WTC11 (cell line): ENCODE results near the gene PXYLP1. TPM values are rescaled to one million over a fixed set of nuclear protein-coding genes. Genes with fewer than 3 reads are reported as not detected.
A peak's percentile ranks its signal among the peaks of the same experiment; 100 is the strongest.

Experiments used
- ATAC-seq: fragments of 200-7000 bp; cut with Tn5 transposase; 2 replicates; pipeline ENCODE4 v1.10.0; 2021; ENCODE audit warnings: mild to moderate bottlenecking, moderate library complexity
- CTCF ChIA-PET: fragments of 300-600 bp; sonication (Branson Sonifier 250); formaldehyde crosslinking; loops from one replicate; lab custom pipeline; 2021; ENCODE audit warnings: antibody characterized with exemption; lab: Charles Lee
- POLR2A ChIA-PET: fragments of 350-600 bp; sonication (Branson Sonifier 250); formaldehyde crosslinking; loops from one replicate; lab custom pipeline; 2021; ENCODE audit warnings: antibody characterized with exemption; lab: Charles Lee
- DNase-seq: peaks from one replicate; pipeline ENCODE4 v3.0.0; 2021; ENCODE audit warnings: low spot score
- H3K27ac Mint-ChIP-seq: 2 replicates; pipeline ENCODE4 v1.8.0; 2021; ENCODE audit warnings: mixed read lengths
- H3K27me3 Mint-ChIP-seq: 2 replicates; pipeline ENCODE4 v1.8.0; 2021; ENCODE audit warnings: low read depth, mild to moderate bottlenecking, moderate library complexity, mixed read lengths
- H3K36me3 Mint-ChIP-seq: 2 replicates; pipeline ENCODE4 v1.8.0; 2021; ENCODE audit warnings: mixed read lengths
- H3K4me1 Mint-ChIP-seq: 2 replicates; pipeline ENCODE4 v1.8.0; 2022; ENCODE audit warnings: mixed read lengths
- H3K4me3 Mint-ChIP-seq: 2 replicates; pipeline ENCODE4 v1.8.0; 2021; ENCODE audit warnings: mild to moderate bottlenecking, moderate library complexity, mixed read lengths
- H3K9me3 Mint-ChIP-seq: 2 replicates; pipeline ENCODE4 v1.8.0; 2021; ENCODE audit warnings: mixed read lengths
- CREM ChIP-seq: sonication (generic); formaldehyde crosslinking; IDR thresholded peaks from 2 replicates; pipeline ENCODE4 v1.8.1; 2022; ENCODE audit warnings: mild to moderate bottlenecking, missing genetic modification reagents, moderate library complexity
- ETV6 ChIP-seq: sonication (generic); formaldehyde crosslinking; IDR thresholded peaks from 2 replicates; pipeline ENCODE4 v1.8.1; 2022; ENCODE audit warnings: mild to moderate bottlenecking, missing genetic modification reagents
- FOXK1 ChIP-seq: sonication (generic); formaldehyde crosslinking; IDR thresholded peaks from 2 replicates; pipeline ENCODE4 v1.8.0; 2022; ENCODE audit warnings: mild to moderate bottlenecking, moderate library complexity, missing genetic modification reagents
- FOXP1 ChIP-seq: sonication (generic); formaldehyde crosslinking; IDR thresholded peaks from 2 replicates; pipeline ENCODE4 v1.8.0; 2022; ENCODE audit warnings: missing genetic modification reagents, mild to moderate bottlenecking, moderate library complexity, borderline replicate concordance
- GRHL2 ChIP-seq: fragments of 250-450 bp; sonication (Bioruptor Pico); IDR thresholded peaks from 2 replicates; pipeline ENCODE4 v1.8.0; 2022; ENCODE audit warnings: mild to moderate bottlenecking, moderate library complexity; ENCODE audit not compliant: insufficient replicate concordance, severe bottlenecking
- MYBL2 ChIP-seq: sonication (generic); formaldehyde crosslinking; IDR thresholded peaks from 2 replicates; pipeline ENCODE4 v1.8.1; 2023; ENCODE audit warnings: mild to moderate bottlenecking, moderate library complexity, missing genetic modification reagents
- NFYB ChIP-seq: sonication (generic); formaldehyde crosslinking; conservative IDR thresholded peaks from 2 replicates; pipeline ENCODE4 v1.8.0; 2022; ENCODE audit warnings: low read depth, missing genetic modification reagents
- SOX15 ChIP-seq: fragments of 250-450 bp; sonication (Bioruptor Pico); IDR thresholded peaks from 2 replicates; pipeline ENCODE4 v1.9.0; 2021; ENCODE audit warnings: mild to moderate bottlenecking
- TEAD1 ChIP-seq: sonication (generic); formaldehyde crosslinking; IDR thresholded peaks from 2 replicates; pipeline ENCODE4 v1.8.0; 2022; ENCODE audit warnings: mild to moderate bottlenecking, missing genetic modification reagents
- TP53 ChIP-seq: sonication (generic); formaldehyde crosslinking; IDR thresholded peaks from 2 replicates; pipeline ENCODE4 v1.8.1; 2023; ENCODE audit warnings: mild to moderate bottlenecking, missing genetic modification reagents
- ZBTB21 ChIP-seq: sonication (generic); formaldehyde crosslinking; IDR thresholded peaks from 2 replicates; pipeline ENCODE4 v1.8.1; 2023; ENCODE audit warnings: mild to moderate bottlenecking, missing genetic modification reagents, borderline replicate concordance
- ZNF121 ChIP-seq: sonication (generic); formaldehyde crosslinking; IDR thresholded peaks from 2 replicates; pipeline ENCODE4 v1.8.0; 2023; ENCODE audit warnings: missing genetic modification reagents
- ZNF219 ChIP-seq: sonication (generic); formaldehyde crosslinking; IDR thresholded peaks from 2 replicates; pipeline ENCODE4 v1.8.0; 2023; ENCODE audit warnings: missing genetic modification reagents, mild to moderate bottlenecking, borderline replicate concordance
- ZNF416 ChIP-seq: fragments of 250-450 bp; sonication (Bioruptor Pico); IDR thresholded peaks from 2 replicates; pipeline ENCODE4 v1.9.0; 2021; ENCODE audit warnings: mild to moderate bottlenecking, inconsistent platforms
- ZNF423 ChIP-seq: fragments of 250-450 bp; sonication (Bioruptor Pico); IDR thresholded peaks from 2 replicates; pipeline ENCODE4 v2.1.2; 2022; ENCODE audit warnings: mild to moderate bottlenecking, moderate library complexity
- ZNF671 ChIP-seq: fragments of 250-450 bp; sonication (Bioruptor Pico); IDR thresholded peaks from 2 replicates; pipeline ENCODE4 v1.8.0; 2021; ENCODE audit warnings: mild to moderate bottlenecking
- total RNA-seq: library from RNA; stranded (reverse); gene quantifications from 3 replicates; pipeline ENCODE4 v1.2.3, GENCODE V29; 2021
- TF ChIP-seq, protein P1 (sequence below): fragments of 250-450 bp; sonication (Bioruptor Pico); IDR thresholded peaks from 2 replicates; pipeline ENCODE4 v1.9.0; 2021; ENCODE audit warnings: mild to moderate bottlenecking
- TF ChIP-seq, protein P2 (sequence below): sonication (generic); formaldehyde crosslinking; IDR thresholded peaks from 2 replicates; pipeline ENCODE4 v1.8.1; 2022; ENCODE audit warnings: mild to moderate bottlenecking, missing genetic modification reagents, moderate library complexity, borderline replicate concordance
- TF ChIP-seq, protein P3 (sequence below): sonication (generic); formaldehyde crosslinking; IDR thresholded peaks from 2 replicates; pipeline ENCODE4 v1.8.1; 2023; ENCODE audit warnings: mild to moderate bottlenecking, missing genetic modification reagents, moderate library complexity
- TF ChIP-seq, protein P4 (sequence below): sonication (generic); formaldehyde crosslinking; IDR thresholded peaks from 2 replicates; pipeline ENCODE4 v1.8.0; 2022; ENCODE audit warnings: mild to moderate bottlenecking, missing genetic modification reagents
- TF ChIP-seq, protein P5 (sequence below): sonication (generic); formaldehyde crosslinking; IDR thresholded peaks from 2 replicates; pipeline ENCODE4 v1.8.1; 2023; ENCODE audit warnings: mild to moderate bottlenecking, missing genetic modification reagents
- TF ChIP-seq, protein P6 (sequence below): sonication (generic); formaldehyde crosslinking; IDR thresholded peaks from 2 replicates; pipeline ENCODE4 v1.8.0; 2022; ENCODE audit warnings: missing genetic modification reagents
- TF ChIP-seq, protein P7 (sequence below): sonication (generic); formaldehyde crosslinking; IDR thresholded peaks from 2 replicates; pipeline ENCODE4 v1.8.1; 2022; ENCODE audit warnings: missing genetic modification reagents, borderline replicate concordance

Gene PXYLP1
- total RNA-seq, 1 experiment from 2014 or later, result 20.1 TPM

DNA sequence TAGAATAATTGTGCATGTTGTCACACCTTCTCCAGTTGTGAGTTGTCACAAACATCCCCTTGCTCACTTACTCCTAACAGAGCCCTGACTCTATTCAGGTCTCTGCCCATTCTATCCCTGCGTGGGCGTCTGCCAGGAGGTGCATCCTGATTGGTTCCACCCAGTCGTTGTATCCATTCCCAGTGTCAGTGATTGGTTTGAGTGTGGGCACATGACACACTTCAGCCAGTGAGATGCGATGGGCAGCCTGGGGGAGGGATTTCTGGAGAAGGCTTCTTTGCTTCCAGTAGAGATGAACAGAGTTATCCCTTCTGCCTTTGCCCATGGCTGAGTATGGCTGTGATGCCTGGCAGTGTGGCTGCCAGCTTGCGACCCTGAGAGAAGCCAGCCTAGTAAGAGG is 18.7 kb downstream of the PXYLP1 start:
- no peaks in the 10 kb centered on the region for H3K4me1 Mint-ChIP-seq
- TF ChIP-seq, protein P1, sequence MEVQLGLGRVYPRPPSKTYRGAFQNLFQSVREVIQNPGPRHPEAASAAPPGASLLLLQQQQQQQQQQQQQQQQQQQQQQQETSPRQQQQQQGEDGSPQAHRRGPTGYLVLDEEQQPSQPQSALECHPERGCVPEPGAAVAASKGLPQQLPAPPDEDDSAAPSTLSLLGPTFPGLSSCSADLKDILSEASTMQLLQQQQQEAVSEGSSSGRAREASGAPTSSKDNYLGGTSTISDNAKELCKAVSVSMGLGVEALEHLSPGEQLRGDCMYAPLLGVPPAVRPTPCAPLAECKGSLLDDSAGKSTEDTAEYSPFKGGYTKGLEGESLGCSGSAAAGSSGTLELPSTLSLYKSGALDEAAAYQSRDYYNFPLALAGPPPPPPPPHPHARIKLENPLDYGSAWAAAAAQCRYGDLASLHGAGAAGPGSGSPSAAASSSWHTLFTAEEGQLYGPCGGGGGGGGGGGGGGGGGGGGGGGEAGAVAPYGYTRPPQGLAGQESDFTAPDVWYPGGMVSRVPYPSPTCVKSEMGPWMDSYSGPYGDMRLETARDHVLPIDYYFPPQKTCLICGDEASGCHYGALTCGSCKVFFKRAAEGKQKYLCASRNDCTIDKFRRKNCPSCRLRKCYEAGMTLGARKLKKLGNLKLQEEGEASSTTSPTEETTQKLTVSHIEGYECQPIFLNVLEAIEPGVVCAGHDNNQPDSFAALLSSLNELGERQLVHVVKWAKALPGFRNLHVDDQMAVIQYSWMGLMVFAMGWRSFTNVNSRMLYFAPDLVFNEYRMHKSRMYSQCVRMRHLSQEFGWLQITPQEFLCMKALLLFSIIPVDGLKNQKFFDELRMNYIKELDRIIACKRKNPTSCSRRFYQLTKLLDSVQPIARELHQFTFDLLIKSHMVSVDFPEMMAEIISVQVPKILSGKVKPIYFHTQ, result no peak
- TF ChIP-seq CREM (CRISPR knock-in tag) (no peak), MYBL2 (no peak), ETV6 (CRISPR knock-in tag) (no peak), FOXP1 (CRISPR knock-in tag) (no peak), TP53 (CRISPR knock-in tag) (no peak), ZBTB21 (CRISPR knock-in tag) (no peak), GRHL2 (CRISPR knock-in tag) (no peak), NFYB (CRISPR knock-in tag) (peak; percentile 83), SOX15 (no peak), ZNF671 (CRISPR knock-in tag) (no peak), ZNF423 (CRISPR knock-in tag) (no peak)
- TF ChIP-seq, protein P2, sequence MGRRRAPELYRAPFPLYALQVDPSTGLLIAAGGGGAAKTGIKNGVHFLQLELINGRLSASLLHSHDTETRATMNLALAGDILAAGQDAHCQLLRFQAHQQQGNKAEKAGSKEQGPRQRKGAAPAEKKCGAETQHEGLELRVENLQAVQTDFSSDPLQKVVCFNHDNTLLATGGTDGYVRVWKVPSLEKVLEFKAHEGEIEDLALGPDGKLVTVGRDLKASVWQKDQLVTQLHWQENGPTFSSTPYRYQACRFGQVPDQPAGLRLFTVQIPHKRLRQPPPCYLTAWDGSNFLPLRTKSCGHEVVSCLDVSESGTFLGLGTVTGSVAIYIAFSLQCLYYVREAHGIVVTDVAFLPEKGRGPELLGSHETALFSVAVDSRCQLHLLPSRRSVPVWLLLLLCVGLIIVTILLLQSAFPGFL, result no peak
- TF ChIP-seq, protein P3, sequence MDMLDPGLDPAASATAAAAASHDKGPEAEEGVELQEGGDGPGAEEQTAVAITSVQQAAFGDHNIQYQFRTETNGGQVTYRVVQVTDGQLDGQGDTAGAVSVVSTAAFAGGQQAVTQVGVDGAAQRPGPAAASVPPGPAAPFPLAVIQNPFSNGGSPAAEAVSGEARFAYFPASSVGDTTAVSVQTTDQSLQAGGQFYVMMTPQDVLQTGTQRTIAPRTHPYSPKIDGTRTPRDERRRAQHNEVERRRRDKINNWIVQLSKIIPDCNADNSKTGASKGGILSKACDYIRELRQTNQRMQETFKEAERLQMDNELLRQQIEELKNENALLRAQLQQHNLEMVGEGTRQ, result peak; percentile 85
- TF ChIP-seq, protein P4, sequence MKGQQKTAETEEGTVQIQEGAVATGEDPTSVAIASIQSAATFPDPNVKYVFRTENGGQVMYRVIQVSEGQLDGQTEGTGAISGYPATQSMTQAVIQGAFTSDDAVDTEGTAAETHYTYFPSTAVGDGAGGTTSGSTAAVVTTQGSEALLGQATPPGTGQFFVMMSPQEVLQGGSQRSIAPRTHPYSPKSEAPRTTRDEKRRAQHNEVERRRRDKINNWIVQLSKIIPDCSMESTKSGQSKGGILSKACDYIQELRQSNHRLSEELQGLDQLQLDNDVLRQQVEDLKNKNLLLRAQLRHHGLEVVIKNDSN (CRISPR knock-in tag), result peak; percentile 59; the same call in 1 of the 2 replicates
- TF ChIP-seq, all 79 proteins: peak for 3
- no peak overlapping the region for H3K4me3 Mint-ChIP-seq
- H3K36me3 Mint-ChIP-seq, result no peaks in the 10 kb centered on the region
- H3K27ac Mint-ChIP-seq, result no peak overlapping the region
- no peaks in the 10 kb centered on the region for H3K9me3 Mint-ChIP-seq
- POLR2A ChIA-PET, result no interaction called here
- no peaks in the 10 kb centered on the region for H3K27me3 Mint-ChIP-seq
- CTCF ChIA-PET, result interaction anchor here (3.2 kb wide), 1 partner anchor 18 kb away, joined by 14 read pairs; the partner anchor contains the start of gene PXYLP1
- DNase-seq (no peak), ATAC-seq (peak; percentile 79)

DNA sequence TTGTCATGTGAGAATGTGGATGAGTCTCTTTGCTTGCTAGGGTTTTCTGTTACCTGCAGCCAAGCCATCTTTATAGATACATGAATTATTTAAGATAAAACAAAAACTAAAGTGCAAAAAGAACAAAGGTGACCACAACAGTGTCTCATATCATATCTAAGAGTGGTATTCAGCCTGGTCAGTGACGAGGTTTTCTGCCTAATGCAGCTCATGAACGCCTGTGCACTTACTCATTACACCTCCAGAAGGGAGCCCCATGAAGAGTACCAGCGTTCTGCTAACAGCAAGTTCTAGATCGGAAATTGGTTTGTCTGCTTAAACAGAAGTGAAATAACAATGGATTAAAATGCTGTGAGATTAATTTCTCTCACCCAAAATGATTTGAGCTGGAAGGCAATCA is 19.2 kb downstream of the PXYLP1 start:
- TF ChIP-seq, protein P5, sequence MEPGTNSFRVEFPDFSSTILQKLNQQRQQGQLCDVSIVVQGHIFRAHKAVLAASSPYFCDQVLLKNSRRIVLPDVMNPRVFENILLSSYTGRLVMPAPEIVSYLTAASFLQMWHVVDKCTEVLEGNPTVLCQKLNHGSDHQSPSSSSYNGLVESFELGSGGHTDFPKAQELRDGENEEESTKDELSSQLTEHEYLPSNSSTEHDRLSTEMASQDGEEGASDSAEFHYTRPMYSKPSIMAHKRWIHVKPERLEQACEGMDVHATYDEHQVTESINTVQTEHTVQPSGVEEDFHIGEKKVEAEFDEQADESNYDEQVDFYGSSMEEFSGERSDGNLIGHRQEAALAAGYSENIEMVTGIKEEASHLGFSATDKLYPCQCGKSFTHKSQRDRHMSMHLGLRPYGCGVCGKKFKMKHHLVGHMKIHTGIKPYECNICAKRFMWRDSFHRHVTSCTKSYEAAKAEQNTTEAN (CRISPR knock-in tag), result no peak
- TF ChIP-seq ZNF416, result no peak
- TF ChIP-seq ZNF219 (CRISPR knock-in tag), result no peak
- TF ChIP-seq, protein P6, sequence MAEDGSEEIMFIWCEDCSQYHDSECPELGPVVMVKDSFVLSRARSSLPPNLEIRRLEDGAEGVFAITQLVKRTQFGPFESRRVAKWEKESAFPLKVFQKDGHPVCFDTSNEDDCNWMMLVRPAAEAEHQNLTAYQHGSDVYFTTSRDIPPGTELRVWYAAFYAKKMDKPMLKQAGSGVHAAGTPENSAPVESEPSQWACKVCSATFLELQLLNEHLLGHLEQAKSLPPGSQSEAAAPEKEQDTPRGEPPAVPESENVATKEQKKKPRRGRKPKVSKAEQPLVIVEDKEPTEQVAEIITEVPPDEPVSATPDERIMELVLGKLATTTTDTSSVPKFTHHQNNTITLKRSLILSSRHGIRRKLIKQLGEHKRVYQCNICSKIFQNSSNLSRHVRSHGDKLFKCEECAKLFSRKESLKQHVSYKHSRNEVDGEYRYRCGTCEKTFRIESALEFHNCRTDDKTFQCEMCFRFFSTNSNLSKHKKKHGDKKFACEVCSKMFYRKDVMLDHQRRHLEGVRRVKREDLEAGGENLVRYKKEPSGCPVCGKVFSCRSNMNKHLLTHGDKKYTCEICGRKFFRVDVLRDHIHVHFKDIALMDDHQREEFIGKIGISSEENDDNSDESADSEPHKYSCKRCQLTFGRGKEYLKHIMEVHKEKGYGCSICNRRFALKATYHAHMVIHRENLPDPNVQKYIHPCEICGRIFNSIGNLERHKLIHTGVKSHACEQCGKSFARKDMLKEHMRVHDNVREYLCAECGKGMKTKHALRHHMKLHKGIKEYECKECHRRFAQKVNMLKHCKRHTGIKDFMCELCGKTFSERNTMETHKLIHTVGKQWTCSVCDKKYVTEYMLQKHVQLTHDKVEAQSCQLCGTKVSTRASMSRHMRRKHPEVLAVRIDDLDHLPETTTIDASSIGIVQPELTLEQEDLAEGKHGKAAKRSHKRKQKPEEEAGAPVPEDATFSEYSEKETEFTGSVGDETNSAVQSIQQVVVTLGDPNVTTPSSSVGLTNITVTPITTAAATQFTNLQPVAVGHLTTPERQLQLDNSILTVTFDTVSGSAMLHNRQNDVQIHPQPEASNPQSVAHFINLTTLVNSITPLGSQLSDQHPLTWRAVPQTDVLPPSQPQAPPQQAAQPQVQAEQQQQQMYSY (CRISPR knock-in tag), result no peak
- no peak for TF ChIP-seq FOXK1 (CRISPR knock-in tag)
- TF ChIP-seq, protein P7, sequence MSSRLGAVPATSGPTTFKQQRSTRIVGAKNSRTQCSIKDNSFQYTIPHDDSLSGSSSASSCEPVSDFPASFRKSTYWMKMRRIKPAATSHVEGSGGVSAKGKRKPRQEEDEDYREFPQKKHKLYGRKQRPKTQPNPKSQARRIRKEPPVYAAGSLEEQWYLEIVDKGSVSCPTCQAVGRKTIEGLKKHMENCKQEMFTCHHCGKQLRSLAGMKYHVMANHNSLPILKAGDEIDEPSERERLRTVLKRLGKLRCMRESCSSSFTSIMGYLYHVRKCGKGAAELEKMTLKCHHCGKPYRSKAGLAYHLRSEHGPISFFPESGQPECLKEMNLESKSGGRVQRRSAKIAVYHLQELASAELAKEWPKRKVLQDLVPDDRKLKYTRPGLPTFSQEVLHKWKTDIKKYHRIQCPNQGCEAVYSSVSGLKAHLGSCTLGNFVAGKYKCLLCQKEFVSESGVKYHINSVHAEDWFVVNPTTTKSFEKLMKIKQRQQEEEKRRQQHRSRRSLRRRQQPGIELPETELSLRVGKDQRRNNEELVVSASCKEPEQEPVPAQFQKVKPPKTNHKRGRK, result no peak
- TF ChIP-seq ZNF423 (CRISPR knock-in tag), result no peak
- no peak for TF ChIP-seq TEAD1 (CRISPR knock-in tag)
- no peak for TF ChIP-seq ZNF121 (CRISPR knock-in tag)
- no peak for ATAC-seq
- Mint-ChIP-seq H3K4me1 (no peaks in the 10 kb centered on the region; the same call in 1 of the 2 replicates), H3K27ac (no peak overlapping the region), H3K4me3 (no peak overlapping the region), H3K27me3 (no peaks in the 10 kb centered on the region), H3K9me3 (no peaks in the 10 kb centered on the region), H3K36me3 (no peaks in the 10 kb centered on the region)
- POLR2A ChIA-PET, result no interaction called here
- DNase-seq, result no peak
- CTCF ChIA-PET, result interaction anchor here (3.2 kb wide), 1 partner anchor 19 kb away, joined by 14 read pairs; the partner anchor contains the start of gene PXYLP1
